GM19324 (cell line): ENCODE measurements around the gene OR2T6.
"Not testable (repeated sequence)": the region's sequence is repeated elsewhere in the genome, so short reads cannot be mapped to it uniquely, and the experiment has no call there.

Experiments
- ATAC-seq: cut with Tn5 transposase; IDR thresholded peaks from one replicate; pipeline ENCODE4 v1.9.1; 2021; ENCODE audit warnings: mild to moderate bottlenecking, moderate library complexity; ENCODE audit not compliant: unreplicated experiment, low FRiP score

The OR2T6 gene

GRCh38 chr1:248375446-248375845 is at the start of gene OR2T6:
TSS of gene OR2T6 (plus strand) at chr1:248375746. CDS start at chr1:248387609, 11,863 bp downstream.
- ATAC-seq = no peak

GRCh38 chr1:248343451-248343850 is 32.1 kb upstream of the OR2T6 start:
- no peak for ATAC-seq

- no peak for ATAC-seq
Observed at GRCh38 chr1:248348475-248348874, 27.1 kb upstream of the OR2T6 start, which contains the start of gene OR14C36. TSS of gene OR14C36 (plus strand) at chr1:248348775. CDS start at chr1:248348775, 0 bp downstream.

- no peak for ATAC-seq
Observed at GRCh38 chr1:248359415-248359814, 16.1 kb upstream of the OR2T6 start.

DNA sequence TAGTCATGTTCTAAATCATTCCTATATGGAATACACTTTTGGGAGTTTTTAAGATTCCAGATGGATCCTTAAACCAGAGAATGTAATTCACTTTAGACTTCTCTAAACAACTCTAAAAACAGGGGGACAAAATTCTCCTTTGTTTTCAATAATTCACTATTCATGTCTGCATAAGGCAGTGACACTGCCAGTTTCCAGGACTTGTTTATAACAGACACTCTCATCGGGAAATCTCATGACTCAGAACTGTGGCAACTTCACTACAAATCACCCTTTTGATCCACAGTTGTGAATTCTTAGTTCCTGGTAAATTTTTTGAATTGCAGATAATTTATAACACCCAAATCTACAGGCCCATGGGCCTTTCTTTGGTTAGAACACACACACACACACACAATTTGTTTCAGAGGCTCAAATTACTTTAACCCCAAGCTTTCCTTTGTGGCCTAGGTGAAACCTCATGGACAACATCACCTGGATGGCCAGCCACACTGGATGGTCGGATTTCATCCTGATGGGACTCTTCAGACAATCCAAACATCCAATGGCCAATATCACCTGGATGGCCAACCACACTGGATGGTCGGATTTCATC is 14.3 kb upstream of the OR2T6 start, which contains the start of gene OR2T4:
Gene OR2T4 (plus strand): TSS at position 545 of the 595 bp plus-strand sequence. CDS start 0 bp downstream, at position 545.
- no peak for ATAC-seq

DNA sequence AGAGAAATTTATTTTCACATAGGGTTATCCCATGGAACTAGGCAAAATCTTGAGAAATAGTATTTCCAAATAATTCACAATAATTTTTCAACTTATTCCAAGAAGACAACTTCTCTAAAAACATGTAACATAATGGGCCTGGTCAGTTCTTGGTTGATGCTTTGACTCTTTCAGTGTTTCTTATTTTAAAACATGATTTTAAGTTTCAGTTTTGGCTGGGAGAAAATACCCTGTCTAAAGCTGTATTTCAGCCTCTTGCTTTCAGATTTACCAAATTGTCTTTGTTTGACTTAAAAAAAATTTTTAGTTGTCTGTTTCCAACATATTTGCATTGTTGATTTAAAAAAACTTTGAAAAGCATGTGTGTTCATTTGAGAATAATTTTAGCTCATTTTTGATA is 8.9 kb upstream of the OR2T6 start:
- ATAC-seq = peak; percentile 50

DNA sequence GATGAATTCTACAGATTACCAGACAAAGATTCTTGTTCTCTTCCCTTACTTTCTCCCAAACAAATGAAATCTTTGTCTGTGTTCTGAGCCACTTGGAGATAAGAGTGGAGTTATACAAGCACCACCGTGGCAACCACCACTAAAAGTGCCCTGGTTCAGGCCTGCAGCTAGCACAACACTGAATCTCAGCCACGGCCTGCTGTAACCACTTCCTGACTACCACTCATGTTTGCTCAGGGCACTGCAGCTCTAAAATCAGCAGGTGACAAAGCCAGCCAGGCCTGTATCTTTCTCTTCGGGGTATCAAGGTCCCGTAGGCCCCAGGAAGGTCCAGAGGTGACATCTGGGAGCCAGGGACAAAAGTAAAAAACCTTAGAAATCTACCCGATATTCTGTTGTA is 3.2 kb upstream of the OR2T6 start:
- no peak for ATAC-seq

- no peak for ATAC-seq
Observed at GRCh38 chr1:248373761-248374160, 1.8 kb upstream of the OR2T6 start.

- ATAC-seq = no peak
Observed at GRCh38 chr1:248376916-248377315, 1.4 kb downstream of the OR2T6 start.

DNA sequence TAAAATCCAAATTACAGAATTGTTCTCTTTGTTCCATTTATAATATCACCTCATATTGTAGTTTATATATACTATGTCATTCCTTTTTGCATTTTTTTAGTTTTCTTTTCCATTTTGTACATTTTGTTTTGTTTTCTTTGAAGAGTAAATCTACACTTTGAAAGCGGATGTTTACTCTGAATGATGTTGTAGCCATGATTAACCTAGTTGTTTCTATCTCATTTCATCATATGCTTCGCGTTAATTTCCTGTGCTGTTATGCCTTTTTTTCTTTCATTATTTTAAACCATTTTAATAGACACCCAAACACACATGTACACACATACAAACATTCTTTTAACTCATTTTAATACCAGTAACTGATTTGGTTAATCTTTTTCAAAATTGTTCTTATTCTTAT is 5.3 kb downstream of the OR2T6 start:
- ATAC-seq = no peak

DNA sequence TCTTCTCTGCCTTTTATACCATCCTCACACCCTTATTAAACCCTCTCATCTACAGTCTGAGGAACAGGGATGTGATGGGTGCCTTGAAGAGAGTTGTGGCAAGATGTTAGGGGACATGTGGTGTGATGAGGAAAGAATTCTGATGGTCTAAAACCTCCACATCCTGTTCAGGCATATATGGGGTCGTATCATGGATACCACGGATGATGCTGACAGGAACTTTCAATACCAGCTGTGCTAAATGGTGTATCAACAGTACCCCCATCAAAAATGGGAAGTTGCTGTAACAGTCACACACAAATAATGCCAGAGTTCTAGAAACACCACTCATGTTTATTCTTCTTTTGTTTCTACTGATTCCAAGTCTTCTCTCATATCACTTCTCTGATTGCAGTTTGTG is 12.9 kb downstream of the OR2T6 start:
- ATAC-seq = no peak

DNA sequence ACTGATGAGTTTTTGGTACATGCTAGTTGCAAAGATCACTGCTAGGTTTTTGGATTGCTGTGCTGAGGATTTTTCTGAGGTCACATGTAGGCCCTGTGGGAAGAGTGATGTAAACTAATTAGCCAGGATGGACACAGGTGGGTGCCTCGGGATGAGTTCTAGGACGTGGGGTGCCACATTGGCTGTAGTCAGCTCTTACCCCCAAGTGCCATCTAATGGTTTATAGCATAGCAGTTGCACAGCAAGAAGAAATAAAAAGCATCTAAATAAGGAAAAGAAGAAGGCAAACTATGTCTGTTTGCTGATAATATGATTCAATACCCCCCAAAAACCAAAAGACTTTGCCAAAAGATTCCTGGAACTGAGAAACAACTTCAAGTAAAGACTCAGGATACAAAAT is 17.5 kb downstream of the OR2T6 start:
- ATAC-seq = no peak

- no peak for ATAC-seq
Observed at GRCh38 chr1:248402748-248403147, 27.2 kb downstream of the OR2T6 start, which contains the start of gene OR2T1. TSS of gene OR2T1 (plus strand) at chr1:248403048. CDS start at chr1:248406148, 3,100 bp downstream.

- ATAC-seq = no peak
Observed at GRCh38 chr1:248404024-248404423, 28.5 kb downstream of the OR2T6 start.

DNA sequence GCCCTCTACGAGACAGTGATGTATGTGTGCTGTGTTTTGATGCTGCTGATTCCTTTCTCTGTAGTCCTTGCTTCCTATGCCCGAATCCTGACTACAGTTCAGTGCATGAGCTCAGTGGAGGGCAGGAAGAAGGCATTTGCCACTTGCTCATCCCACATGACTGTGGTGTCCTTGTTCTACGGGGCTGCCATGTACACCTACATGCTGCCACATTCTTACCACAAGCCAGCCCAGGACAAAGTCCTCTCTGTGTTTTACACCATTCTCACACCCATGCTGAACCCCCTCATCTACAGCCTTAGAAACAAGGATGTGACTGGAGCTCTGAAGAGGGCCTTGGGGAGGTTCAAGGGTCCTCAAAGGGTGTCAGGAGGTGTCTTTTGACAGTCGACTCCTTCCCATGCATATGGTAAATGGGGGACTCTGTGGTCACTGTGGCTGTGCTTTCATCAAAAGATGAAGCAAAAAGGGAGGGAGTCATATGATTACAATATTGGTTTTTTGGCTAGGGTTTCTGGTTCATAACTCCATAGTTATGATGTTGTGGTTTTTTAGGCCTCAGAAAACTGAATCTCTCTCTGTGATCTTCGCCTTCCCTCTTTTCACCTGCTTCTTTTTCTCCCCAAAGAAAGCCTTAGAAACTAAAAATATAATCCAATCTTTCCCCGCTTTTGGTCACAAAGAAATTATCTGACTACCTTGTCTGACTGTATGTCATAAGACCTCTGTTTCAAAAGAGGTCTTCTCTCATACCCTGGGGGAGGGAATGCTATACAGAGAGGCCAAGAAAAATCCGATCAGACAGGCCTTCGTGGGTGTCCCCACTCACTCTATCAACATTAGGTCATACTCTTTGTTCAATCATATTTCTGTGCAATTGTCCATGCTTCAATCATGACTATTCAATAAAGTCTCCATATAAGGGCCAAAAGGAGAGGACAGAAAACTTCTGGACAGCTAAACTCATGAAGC is 31.5 kb downstream of the OR2T6 start:
- ATAC-seq = no peak

DNA sequence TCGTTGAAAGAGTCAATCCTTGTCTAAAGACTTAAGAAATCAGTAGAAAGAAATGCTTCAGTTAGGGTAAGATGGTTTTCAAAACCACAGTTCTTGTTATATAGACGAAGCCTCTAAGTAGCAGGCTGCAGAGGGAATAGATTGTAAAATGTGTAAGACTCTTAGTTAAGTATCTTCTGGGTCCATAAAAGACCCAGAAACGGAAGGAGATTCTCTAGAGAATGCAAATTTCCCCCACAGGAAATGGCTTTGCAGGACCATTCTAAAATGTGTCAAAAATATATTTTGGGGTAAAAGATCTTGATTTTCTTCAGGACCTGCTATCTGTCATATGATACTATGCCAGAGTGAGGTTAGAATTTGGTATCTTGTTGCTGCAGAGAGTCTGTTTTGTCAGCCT is 40.7 kb downstream of the OR2T6 start:
- ATAC-seq = no peak

- ATAC-seq = no peak
Observed at GRCh38 chr1:248417854-248418253, 42.3 kb downstream of the OR2T6 start.

DNA sequence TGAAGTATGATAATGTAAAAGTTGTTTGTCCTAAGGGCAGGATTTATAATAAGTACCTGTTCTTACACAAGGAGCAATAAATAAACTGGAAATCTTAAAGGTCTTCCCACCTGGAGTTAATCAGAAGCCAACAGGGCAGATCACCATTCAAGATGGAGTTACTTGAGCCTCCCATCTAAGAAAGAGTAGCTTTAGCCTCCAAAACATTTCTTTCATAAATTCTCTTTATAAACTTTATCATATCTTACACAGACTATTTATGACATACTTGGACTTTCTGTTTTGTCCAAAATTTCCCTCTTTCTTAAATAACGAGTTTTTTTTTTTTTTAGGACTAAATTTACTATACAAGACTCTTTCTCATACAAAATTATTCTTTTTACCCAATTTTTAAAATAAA is 45.8 kb downstream of the OR2T6 start:
- ATAC-seq = no peak

- ATAC-seq = peak; percentile 62
Observed at GRCh38 chr1:248427526-248428191, 52.1 kb downstream of the OR2T6 start.

GRCh38 chr1:248428192-248428533 is 52.6 kb downstream of the OR2T6 start:
- peak; percentile 91 for ATAC-seq

GRCh38 chr1:248431683-248432082 is 56.1 kb downstream of the OR2T6 start:
- ATAC-seq = not testable (repeated sequence)
